ENCODE results near the gene GPR22. TPM values are rescaled to one million over a fixed set of nuclear protein-coding genes. Genes with fewer than 3 reads are reported as not detected.

GPR22 gene
- not detected for total RNA-seq
- polyA plus RNA-seq, result under 1 TPM; 0.17 to 0.20 TPM
- not detected for total RNA-seq

GRCh38 chr7:107469929-107470328 is at the start of gene GPR22:
Gene GPR22, plus strand, starts transcription at chr7:107470057. Its CDS starts 4,004 bp downstream, at chr7:107474061.
- Mint-ChIP-seq H3K4me1 (peaks cover 0 to 24% (median 4%) of the 10 kb centered on the region in 7 donors), H3K9me3 (no peaks in the 10 kb centered on the region), H3K27ac (no peak within 1 kb of the TSS), H3K36me3 (peaks cover 0 to 9% (median 0%) of the 10 kb centered on the region in 5 donors), H3K4me3 (peak within 1 kb of the TSS in 1 of 10 donors; percentile 3), H3K27me3 (no peaks in the 10 kb centered on the region)
- Histone ChIP-seq H3K27ac (ENCODE audit: low read depth, low read length) (no peak within 1 kb of the TSS), H3K9me3 (ENCODE audit: control insufficient read depth in 2 of 3, low read length in 3 of 3) (no peaks in the 10 kb centered on the region), H3K4me3 (ENCODE audit: low read length) (no peak within 1 kb of the TSS), H3K36me3 (ENCODE audit: control insufficient read depth in 2 of 3, insufficient read depth in 3 of 3, low read length in 3 of 3) (no peaks in the 10 kb centered on the region), H3K27me3 (ENCODE audit: control insufficient read depth in 2 of 2, insufficient read depth in 2 of 2, low read length in 2 of 2) (no peaks in the 10 kb centered on the region), H3K4me1 (ENCODE audit: control insufficient read depth in 2 of 2, insufficient read depth in 2 of 2, low read length in 2 of 2) (no peaks in the 10 kb centered on the region)
- DNase-seq, result no peak
- ChIA-PET POLR2A (no interaction called here), CTCF (no interaction called here)
- intact Hi-C loops (cut with micrococcal nuclease), result no loop called here
- ATAC-seq, result no peak

GRCh38 chr7:107427462-107427861 is 42.4 kb upstream of the GPR22 start:
- Histone ChIP-seq H3K9me3 (ENCODE audit: control insufficient read depth in 2 of 3, low read length in 3 of 3) (no peaks in the 10 kb centered on the region), H3K27me3 (ENCODE audit: control insufficient read depth in 2 of 2, insufficient read depth in 2 of 2, low read length in 2 of 2) (no peaks in the 10 kb centered on the region), H3K27ac (ENCODE audit: low read depth, low read length) (no peak overlapping the region), H3K4me1 (ENCODE audit: control insufficient read depth in 2 of 2, insufficient read depth in 2 of 2, low read length in 2 of 2) (no peaks in the 10 kb centered on the region), H3K4me3 (ENCODE audit: low read length) (no peak overlapping the region), H3K36me3 (ENCODE audit: control insufficient read depth in 2 of 3, insufficient read depth in 3 of 3, low read length in 3 of 3) (no peaks in the 10 kb centered on the region)
- intact Hi-C loops (cut with micrococcal nuclease), result no loop called here
- no peaks in the 10 kb centered on the region for H3K27me3 Mint-ChIP-seq
- H3K4me3 Mint-ChIP-seq, result no peak overlapping the region
- ChIA-PET POLR2A (no interaction called here), CTCF (no interaction called here)
- H3K36me3 Mint-ChIP-seq, result peaks cover 0 to 48% (median 21%) of the 10 kb centered on the region in 5 donors
- peaks cover 0 to 16% (median 4%) of the 10 kb centered on the region in 7 donors for H3K4me1 Mint-ChIP-seq
- no peak for ATAC-seq
- DNase-seq, result no peak
- H3K27ac Mint-ChIP-seq, result peak overlapping the region in 1 of 9 donors; percentile 9
- peaks cover 0 to 4% (median 0%) of the 10 kb centered on the region in 11 donors for H3K9me3 Mint-ChIP-seq

- intact Hi-C loops (cut with micrococcal nuclease), result no loop called here
- ATAC-seq (no peak), DNase-seq (no peak)
- Histone ChIP-seq H3K27me3 (ENCODE audit: control insufficient read depth in 2 of 2, insufficient read depth in 2 of 2, low read length in 2 of 2) (no peaks in the 10 kb centered on the region), H3K4me3 (ENCODE audit: low read length) (no peak overlapping the region), H3K9me3 (ENCODE audit: control insufficient read depth in 2 of 3, low read length in 3 of 3) (no peaks in the 10 kb centered on the region), H3K27ac (ENCODE audit: low read depth, low read length) (no peak overlapping the region), H3K4me1 (ENCODE audit: control insufficient read depth in 2 of 2, insufficient read depth in 2 of 2, low read length in 2 of 2) (no peaks in the 10 kb centered on the region), H3K36me3 (ENCODE audit: control insufficient read depth in 2 of 3, insufficient read depth in 3 of 3, low read length in 3 of 3) (no peaks in the 10 kb centered on the region)
- H3K27me3 Mint-ChIP-seq, result no peaks in the 10 kb centered on the region
- CTCF ChIA-PET, result no interaction called here
- POLR2A ChIA-PET, result no interaction called here
- H3K27ac Mint-ChIP-seq, result no peak overlapping the region
- peaks cover 0 to 4% (median 0%) of the 10 kb centered on the region in 11 donors for H3K9me3 Mint-ChIP-seq
- no peak overlapping the region for H3K4me3 Mint-ChIP-seq
- H3K4me1 Mint-ChIP-seq, result peaks cover 0 to 10% (median 3%) of the 10 kb centered on the region in 7 donors
- H3K36me3 Mint-ChIP-seq, result peaks cover 0 to 50% (median 21%) of the 10 kb centered on the region in 5 donors
Observed at GRCh38 chr7:107428642-107429041, 41.2 kb upstream of the GPR22 start.

GRCh38 chr7:107430057-107430456 is 39.8 kb upstream of the GPR22 start:
- H3K27me3 ChIP-seq (ENCODE audit: control insufficient read depth in 2 of 2, insufficient read depth in 2 of 2, low read length in 2 of 2), result no peaks in the 10 kb centered on the region
- no peak overlapping the region for H3K4me3 ChIP-seq (ENCODE audit: low read length)
- no peaks in the 10 kb centered on the region for H3K4me1 ChIP-seq (ENCODE audit: control insufficient read depth in 2 of 2, insufficient read depth in 2 of 2, low read length in 2 of 2)
- Mint-ChIP-seq H3K36me3 (peaks cover 0 to 56% (median 27%) of the 10 kb centered on the region in 5 donors), H3K27me3 (no peaks in the 10 kb centered on the region), H3K4me3 (no peak overlapping the region), H3K4me1 (peaks cover 0 to 9% (median 0%) of the 10 kb centered on the region in 7 donors), H3K27ac (no peak overlapping the region), H3K9me3 (peaks cover 0 to 8% (median 0%) of the 10 kb centered on the region in 11 donors)
- ChIA-PET CTCF (no interaction called here), POLR2A (no interaction called here)
- H3K27ac ChIP-seq (ENCODE audit: low read depth, low read length), result no peak overlapping the region
- DNase-seq (no peak), ATAC-seq (no peak)
- intact Hi-C loops (cut with micrococcal nuclease), result no loop called here
- H3K9me3 ChIP-seq (ENCODE audit: control insufficient read depth in 2 of 3, low read length in 3 of 3), result no peaks in the 10 kb centered on the region
- no peaks in the 10 kb centered on the region for H3K36me3 ChIP-seq (ENCODE audit: control insufficient read depth in 2 of 3, insufficient read depth in 3 of 3, low read length in 3 of 3)

GRCh38 chr7:107432261-107432660 is 37.6 kb upstream of the GPR22 start:
- no peak overlapping the region for H3K27ac Mint-ChIP-seq
- Histone ChIP-seq H3K9me3 (ENCODE audit: control insufficient read depth in 2 of 3, low read length in 3 of 3) (no peaks in the 10 kb centered on the region), H3K4me1 (ENCODE audit: control insufficient read depth in 2 of 2, insufficient read depth in 2 of 2, low read length in 2 of 2) (no peaks in the 10 kb centered on the region), H3K36me3 (ENCODE audit: control insufficient read depth in 2 of 3, insufficient read depth in 3 of 3, low read length in 3 of 3) (no peaks in the 10 kb centered on the region), H3K27me3 (ENCODE audit: control insufficient read depth in 2 of 2, insufficient read depth in 2 of 2, low read length in 2 of 2) (no peaks in the 10 kb centered on the region), H3K4me3 (ENCODE audit: low read length) (no peak overlapping the region), H3K27ac (ENCODE audit: low read depth, low read length) (no peak overlapping the region)
- peaks cover 0 to 9% (median 0%) of the 10 kb centered on the region in 7 donors for H3K4me1 Mint-ChIP-seq
- H3K9me3 Mint-ChIP-seq, result peaks cover 0 to 10% (median 6%) of the 10 kb centered on the region in 11 donors
- ChIA-PET POLR2A (no interaction called here), CTCF (no interaction called here)
- intact Hi-C loops (cut with micrococcal nuclease), result no loop called here
- ATAC-seq, result no peak
- DNase-seq, result no peak
- peaks cover 7 to 60% (median 41%) of the 10 kb centered on the region in 5 donors for H3K36me3 Mint-ChIP-seq
- H3K4me3 Mint-ChIP-seq, result no peak overlapping the region
- H3K27me3 Mint-ChIP-seq, result no peaks in the 10 kb centered on the region

GRCh38 chr7:107435749-107436148 is 34.1 kb upstream of the GPR22 start:
- Histone ChIP-seq H3K27me3 (ENCODE audit: control insufficient read depth in 2 of 2, insufficient read depth in 2 of 2, low read length in 2 of 2) (no peaks in the 10 kb centered on the region), H3K36me3 (ENCODE audit: control insufficient read depth in 2 of 3, insufficient read depth in 3 of 3, low read length in 3 of 3) (no peaks in the 10 kb centered on the region), H3K9me3 (ENCODE audit: control insufficient read depth in 2 of 3, low read length in 3 of 3) (no peaks in the 10 kb centered on the region), H3K4me1 (ENCODE audit: control insufficient read depth in 2 of 2, insufficient read depth in 2 of 2, low read length in 2 of 2) (no peaks in the 10 kb centered on the region), H3K4me3 (ENCODE audit: low read length) (no peak overlapping the region), H3K27ac (ENCODE audit: low read depth, low read length) (no peak overlapping the region)
- ATAC-seq, result no peak
- Mint-ChIP-seq H3K27ac (peak overlapping the region in 1 of 9 donors; percentile 16), H3K36me3 (peaks cover 6 to 42% (median 33%) of the 10 kb centered on the region in 5 donors), H3K9me3 (peaks cover 0 to 9% (median 6%) of the 10 kb centered on the region in 11 donors), H3K4me3 (peak overlapping the region in 1 of 10 donors; percentile 27), H3K4me1 (peaks cover 0 to 6% (median 3%) of the 10 kb centered on the region in 7 donors), H3K27me3 (no peaks in the 10 kb centered on the region)
- ChIA-PET POLR2A (no interaction called here), CTCF (interaction anchor here (0.6 kb wide), 1 partner anchor 605 kb away, joined by 4 read pairs; no protein-coding TSS in a partner anchor)
- DNase-seq, result no peak
- intact Hi-C loops (cut with micrococcal nuclease), result no loop called here

GRCh38 chr7:107439025-107439424 is 30.8 kb upstream of the GPR22 start:
- ATAC-seq (no peak), DNase-seq (no peak)
- Mint-ChIP-seq H3K4me1 (peaks cover 0 to 5% (median 0%) of the 10 kb centered on the region in 7 donors), H3K4me3 (no peak overlapping the region), H3K36me3 (peaks cover 7 to 49% (median 46%) of the 10 kb centered on the region in 5 donors), H3K27ac (peak overlapping the region in 2 of 9 donors; percentile 4 to 54), H3K27me3 (no peaks in the 10 kb centered on the region), H3K9me3 (peaks cover 0 to 11% (median 6%) of the 10 kb centered on the region in 11 donors)
- intact Hi-C loops (cut with micrococcal nuclease), result no loop called here
- CTCF ChIA-PET, result no interaction called here
- POLR2A ChIA-PET, result no interaction called here
- H3K4me3 ChIP-seq (ENCODE audit: low read length), result no peak overlapping the region
- H3K27ac ChIP-seq (ENCODE audit: low read depth, low read length), result no peak overlapping the region
- no peaks in the 10 kb centered on the region for H3K27me3 ChIP-seq (ENCODE audit: control insufficient read depth in 2 of 2, insufficient read depth in 2 of 2, low read length in 2 of 2)
- H3K36me3 ChIP-seq (ENCODE audit: control insufficient read depth in 2 of 3, insufficient read depth in 3 of 3, low read length in 3 of 3), result no peaks in the 10 kb centered on the region
- no peaks in the 10 kb centered on the region for H3K4me1 ChIP-seq (ENCODE audit: control insufficient read depth in 2 of 2, insufficient read depth in 2 of 2, low read length in 2 of 2)
- H3K9me3 ChIP-seq (ENCODE audit: control insufficient read depth in 2 of 3, low read length in 3 of 3), result no peaks in the 10 kb centered on the region
